Measurements from ENCODE around the gene XPO1.
"Not testable (repeated sequence)": the region's sequence is repeated elsewhere in the genome, so short reads cannot be mapped to it uniquely, and the experiment has no call there.

XPO1 gene

GRCh38 chr2:61538200-61538919 is at the start of gene XPO1:
Gene XPO1 (minus strand): TSS chr2:61538356. CDS start chr2:61533897, 4,459 bp downstream.
- peak; percentile 99 for DNase-seq

GRCh38 chr2:61586928-61587327 is 48.8 kb upstream of the XPO1 start:
- DNase-seq: not testable (repeated sequence)

GRCh38 chr2:61585383-61585782 is 47.2 kb upstream of the XPO1 start:
- DNase-seq: no peak

GRCh38 chr2:61584368-61584767 is 46.2 kb upstream of the XPO1 start:
- not testable (repeated sequence) for DNase-seq

GRCh38 chr2:61582165-61582564 is 44.0 kb upstream of the XPO1 start:
- DNase-seq: no peak

- no peak for DNase-seq
These were observed 43.6 kb upstream of the XPO1 start for GRCh38 chr2:61581716-61582115.

- DNase-seq: no peak
These were observed 37.3 kb upstream of the XPO1 start for GRCh38 chr2:61575447-61575859.

- no peak for DNase-seq
These were observed 28.4 kb upstream of the XPO1 start for GRCh38 chr2:61566566-61566965.

GRCh38 chr2:61562615-61563014 is 24.5 kb upstream of the XPO1 start:
- no peak for DNase-seq

GRCh38 chr2:61558160-61558559 is 20.0 kb upstream of the XPO1 start:
- no peak for DNase-seq

GRCh38 chr2:61557381-61557780 is 19.2 kb upstream of the XPO1 start:
- DNase-seq: no peak

- no peak for DNase-seq
These were observed 16.4 kb upstream of the XPO1 start for GRCh38 chr2:61554604-61555003.

- no peak for DNase-seq
These were observed 12.4 kb upstream of the XPO1 start for GRCh38 chr2:61550375-61551209.

GRCh38 chr2:61549546-61549945 is 11.4 kb upstream of the XPO1 start:
- no peak for DNase-seq

GRCh38 chr2:61543062-61543461 is 4.9 kb upstream of the XPO1 start:
- no peak for DNase-seq

- not testable (repeated sequence) for DNase-seq
These were observed 2.0 kb upstream of the XPO1 start for GRCh38 chr2:61540167-61540566.

- no peak for DNase-seq
These were observed 864 bp upstream of the XPO1 start for GRCh38 chr2:61538920-61539520.

- DNase-seq: no peak
These were observed 281 bp downstream of the XPO1 start for GRCh38 chr2:61537950-61538199.

GRCh38 chr2:61537277-61537949 is 743 bp downstream of the XPO1 start:
- no peak for DNase-seq

GRCh38 chr2:61536572-61537276 is 1.4 kb downstream of the XPO1 start:
- peak; percentile 93 for DNase-seq

- peak; percentile 25 for DNase-seq
These were observed 2.0 kb downstream of the XPO1 start for GRCh38 chr2:61536180-61536571.

- DNase-seq: no peak
These were observed 2.7 kb downstream of the XPO1 start for GRCh38 chr2:61535449-61535848.

- no peak for DNase-seq
These were observed 3.2 kb downstream of the XPO1 start for GRCh38 chr2:61534926-61535325.
